Tibial artery (tissue), 4 donors: ENCODE data around the gene FOXF1.

Source experiments
- DNase-seq, 2 donors: peaks; one replicate each; pipeline ENCODE4 v3.0.0-alpha.2; 2019
- H3K27ac ChIP-seq, 2 donors: fragments of 200-600 bp; sonication (generic) in 1 of 2; 1 replicate in 1 of 2; 2 replicates in 1 of 2; pipeline ENCODE4 v1.5.1; 2018 to 2019; ENCODE audit warnings: mild to moderate bottlenecking in 1 of 2
- H3K27me3 ChIP-seq, 2 donors: fragments of 200-600 bp; sonication (generic) in 1 of 2; one replicate each; pipeline versions ENCODE4 v1.5.1 to v1.6.0; 2016 to 2019
- H3K36me3 ChIP-seq, 3 donors: fragments of 200-600 bp; sonication (generic) in 2 of 3; one replicate each; pipeline ENCODE4 v1.5.1; 2016 to 2019; ENCODE audit warnings: mild to moderate bottlenecking in 2 of 3
- H3K4me1 ChIP-seq, 4 donors: fragments of 200-600 bp; sonication (generic) in 2 of 4; 1 replicate in 3 of 4; 2 replicates in 1 of 4; pipeline ENCODE4 v1.5.1; 2016 to 2019
- H3K4me3 ChIP-seq, 2 donors: fragments of 200-600 bp; sonication (generic) in 1 of 2; 1 replicate in 1 of 2; 2 replicates in 1 of 2; pipeline ENCODE4 v1.5.1; 2018 to 2019; ENCODE audit warnings: mild to moderate bottlenecking in 2 of 2
- H3K9me3 ChIP-seq, 3 donors: fragments of 200-600 bp; sonication (generic) in 1 of 3; one replicate each; pipeline ENCODE4 v1.5.1; 2016 to 2019
- intact Hi-C: fragments of 100-400 bp; cut with DNase I; formaldehyde crosslinking; loops from one replicate; pipeline ENCODE4 v1.15.0; 2023; ENCODE audit warnings: low total_unique reads
- TF ChIP-seq, protein P1 (sequence below), 2 experiments: fragments of 200-600 bp in 1 of 2; fragments of 450-650 bp in 1 of 2; IDR thresholded peaks; one replicate each; pipeline ENCODE4 v1.5.1; 2017 to 2019; ENCODE audit warnings: antibody characterized with exemption in 2 of 2, mild to moderate bottlenecking in 1 of 2, moderate library complexity in 1 of 2

The FOXF1 gene

DNA sequence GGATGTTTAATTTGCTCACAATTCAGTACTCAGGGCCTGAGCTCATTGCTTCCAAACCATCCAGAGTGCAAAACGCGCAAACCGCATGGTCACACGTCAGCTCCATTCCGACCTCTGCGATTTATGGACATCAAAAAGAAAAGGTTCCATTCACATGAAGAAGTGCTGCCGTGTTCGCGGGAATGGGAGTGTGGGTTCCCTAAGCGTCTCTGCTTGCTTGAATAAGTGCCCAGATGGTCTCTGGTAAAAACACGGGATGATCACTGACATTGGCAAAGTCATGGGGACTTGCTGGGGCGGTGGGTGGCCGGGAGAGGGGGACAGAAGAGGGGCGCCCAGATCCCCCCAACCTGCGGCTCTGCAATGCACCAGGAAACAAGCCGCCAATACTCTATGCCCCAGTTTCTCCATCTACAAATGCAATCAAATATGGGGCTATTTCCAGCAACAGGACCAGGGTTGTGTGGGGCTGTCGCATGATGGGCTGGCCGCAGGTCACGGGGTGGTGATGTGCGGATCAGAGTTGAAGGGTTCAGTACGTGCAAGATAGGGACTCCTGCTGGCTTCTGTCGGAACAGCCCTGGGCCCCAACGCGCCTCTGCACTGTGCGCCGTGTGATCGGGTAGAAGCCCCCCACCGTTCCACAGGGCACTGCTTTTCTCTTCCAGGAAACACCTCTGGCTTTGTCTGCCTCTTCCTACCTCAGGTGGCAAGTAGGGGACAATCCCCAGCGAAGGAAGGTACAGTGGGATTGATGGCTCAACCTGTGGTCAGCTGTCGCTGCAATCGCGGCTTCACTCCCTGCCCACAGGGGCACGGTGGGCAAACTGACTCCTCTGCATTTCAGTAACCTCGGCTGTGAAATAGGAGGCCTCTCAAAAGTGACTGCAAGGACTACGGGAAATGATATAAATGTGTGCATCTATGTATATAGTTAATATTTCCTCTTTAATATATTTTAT is 11.2 kb downstream of the FOXF1 start:
- Histone ChIP-seq H3K36me3 (no peaks in the 10 kb centered on the region), H3K27ac (no peak overlapping the region), H3K4me3 (no peak overlapping the region), H3K4me1 (peaks cover 0 to 11% (median 4%) of the 10 kb centered on the region in 4 donors), H3K27me3 (peaks cover 0 to 71% of the 10 kb centered on the region in 2 donors), H3K9me3 (peaks cover 0 to 3% (median 0%) of the 10 kb centered on the region in 3 donors)
- intact Hi-C loops = no loop called here
- DNase-seq = no peak
- TF ChIP-seq, protein P1, sequence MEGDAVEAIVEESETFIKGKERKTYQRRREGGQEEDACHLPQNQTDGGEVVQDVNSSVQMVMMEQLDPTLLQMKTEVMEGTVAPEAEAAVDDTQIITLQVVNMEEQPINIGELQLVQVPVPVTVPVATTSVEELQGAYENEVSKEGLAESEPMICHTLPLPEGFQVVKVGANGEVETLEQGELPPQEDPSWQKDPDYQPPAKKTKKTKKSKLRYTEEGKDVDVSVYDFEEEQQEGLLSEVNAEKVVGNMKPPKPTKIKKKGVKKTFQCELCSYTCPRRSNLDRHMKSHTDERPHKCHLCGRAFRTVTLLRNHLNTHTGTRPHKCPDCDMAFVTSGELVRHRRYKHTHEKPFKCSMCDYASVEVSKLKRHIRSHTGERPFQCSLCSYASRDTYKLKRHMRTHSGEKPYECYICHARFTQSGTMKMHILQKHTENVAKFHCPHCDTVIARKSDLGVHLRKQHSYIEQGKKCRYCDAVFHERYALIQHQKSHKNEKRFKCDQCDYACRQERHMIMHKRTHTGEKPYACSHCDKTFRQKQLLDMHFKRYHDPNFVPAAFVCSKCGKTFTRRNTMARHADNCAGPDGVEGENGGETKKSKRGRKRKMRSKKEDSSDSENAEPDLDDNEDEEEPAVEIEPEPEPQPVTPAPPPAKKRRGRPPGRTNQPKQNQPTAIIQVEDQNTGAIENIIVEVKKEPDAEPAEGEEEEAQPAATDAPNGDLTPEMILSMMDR (IDR thresholded peaks at IDR 0.05) = no peak

DNA sequence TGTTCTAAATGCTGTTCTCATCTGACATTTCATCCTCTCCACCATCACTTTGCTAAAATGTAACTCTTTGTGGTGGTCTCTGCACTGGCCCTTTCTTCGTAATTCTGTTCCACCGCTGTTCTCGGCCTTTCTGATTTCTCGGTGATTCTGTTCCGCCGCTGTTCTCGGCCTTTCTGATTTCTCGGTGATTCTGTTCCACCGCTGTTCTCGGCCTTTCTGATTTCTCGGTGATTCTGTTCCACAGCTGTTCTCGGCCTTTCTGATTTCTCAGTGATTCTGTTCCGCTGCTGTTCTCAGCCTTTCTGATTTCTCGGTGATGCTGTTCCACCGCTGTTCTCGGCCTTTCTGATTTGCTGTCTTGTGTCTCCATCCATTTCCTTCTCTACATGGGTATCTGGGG is 12.3 kb downstream of the FOXF1 start:
- H3K4me1 ChIP-seq = peaks cover 0 to 11% (median 4%) of the 10 kb centered on the region in 4 donors
- TF ChIP-seq, protein P1 (IDR thresholded peaks at IDR 0.05) = no peak
- no peak for DNase-seq
- intact Hi-C loops = no loop called here
- H3K9me3 ChIP-seq = peaks cover 0 to 5% (median 0%) of the 10 kb centered on the region in 3 donors
- no peaks in the 10 kb centered on the region for H3K36me3 ChIP-seq
- no peak overlapping the region for H3K27ac ChIP-seq
- H3K27me3 ChIP-seq = peaks cover 0 to 60% of the 10 kb centered on the region in 2 donors
- H3K4me3 ChIP-seq = no peak overlapping the region

DNA sequence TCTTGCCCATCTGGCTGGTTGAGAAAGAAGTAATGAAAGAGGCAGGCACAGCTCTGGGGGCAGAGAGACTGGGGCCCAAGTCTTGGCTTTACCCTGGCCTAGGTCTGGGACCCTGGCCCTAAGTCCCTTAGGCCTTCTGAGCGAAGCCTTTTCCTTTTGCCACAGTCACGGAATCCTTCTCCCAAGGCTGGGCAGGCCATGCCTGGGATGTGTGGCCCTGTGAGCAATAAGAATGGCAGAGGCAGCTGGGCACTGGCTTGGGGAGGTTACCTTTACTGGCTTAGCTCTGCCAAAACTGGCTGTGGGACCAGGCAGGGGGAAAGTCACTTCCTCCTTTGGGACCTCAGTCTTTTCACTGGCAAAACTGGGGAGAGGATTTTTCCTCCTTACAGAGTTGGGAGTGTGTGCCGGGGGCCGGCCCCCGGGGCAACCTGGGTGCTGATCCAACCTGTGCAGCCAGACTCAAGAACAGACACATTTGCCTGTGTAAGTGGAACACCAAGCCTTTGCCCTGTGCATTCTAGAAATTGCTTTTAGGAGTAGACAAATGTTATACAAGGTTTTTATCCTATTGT is 12.9 kb downstream of the FOXF1 start:
- DNase-seq = no peak
- Histone ChIP-seq H3K36me3 (no peaks in the 10 kb centered on the region), H3K27me3 (peaks cover 0 to 53% of the 10 kb centered on the region in 2 donors), H3K9me3 (peaks cover 0 to 5% (median 0%) of the 10 kb centered on the region in 3 donors), H3K27ac (no peak overlapping the region), H3K4me1 (peaks cover 0 to 11% (median 4%) of the 10 kb centered on the region in 4 donors), H3K4me3 (no peak overlapping the region)
- intact Hi-C loops = no loop called here
- TF ChIP-seq, protein P1 (IDR thresholded peaks at IDR 0.05) = no peak

DNA sequence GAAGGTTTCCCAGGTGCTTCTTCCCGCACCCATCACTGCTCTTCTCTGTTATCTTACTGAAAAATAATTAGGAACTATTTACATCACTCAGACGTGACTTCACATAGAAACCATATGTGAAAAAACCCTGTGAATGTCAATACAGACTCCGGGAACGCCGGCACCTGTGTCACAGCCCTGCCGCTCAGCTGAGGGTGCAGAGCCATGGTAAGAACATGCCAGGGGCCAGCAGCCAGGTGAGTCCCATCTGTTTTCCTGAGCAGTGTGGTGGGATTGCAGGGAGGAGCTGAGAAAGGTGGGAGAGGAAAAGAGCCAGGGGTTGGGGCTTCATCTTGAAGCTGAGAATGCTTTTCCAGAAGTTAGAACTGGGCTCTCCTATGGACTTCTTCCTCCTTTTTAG is 13.7 kb downstream of the FOXF1 start:
- no peak for DNase-seq
- H3K27me3 ChIP-seq = peaks cover 0 to 46% of the 10 kb centered on the region in 2 donors
- intact Hi-C loops = no loop called here
- H3K9me3 ChIP-seq = peaks cover 0 to 5% (median 0%) of the 10 kb centered on the region in 3 donors
- H3K27ac ChIP-seq = no peak overlapping the region
- no peak overlapping the region for H3K4me3 ChIP-seq
- H3K4me1 ChIP-seq = peaks cover 0 to 11% (median 4%) of the 10 kb centered on the region in 4 donors
- H3K36me3 ChIP-seq = no peaks in the 10 kb centered on the region
- TF ChIP-seq, protein P1 (IDR thresholded peaks at IDR 0.05) = no peak

DNA sequence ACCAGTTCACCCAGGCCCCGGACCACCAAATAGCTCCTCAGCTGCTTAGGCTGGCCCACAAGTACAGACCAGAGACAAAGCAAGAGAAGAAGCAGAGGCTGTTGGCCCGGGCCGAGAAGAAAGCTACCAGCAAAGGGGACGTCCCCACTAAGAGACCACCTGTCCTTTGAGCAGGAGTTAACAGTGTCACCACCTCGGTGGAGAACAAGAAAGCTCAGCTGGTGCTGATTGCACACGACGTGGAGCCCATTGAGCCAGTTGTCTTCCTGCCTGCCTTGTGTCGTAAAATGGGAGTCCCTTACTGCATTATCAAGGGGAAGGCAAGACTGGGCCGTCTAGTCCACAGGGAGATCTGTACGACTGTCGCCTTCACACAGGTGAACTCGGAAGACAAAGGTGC is 15.4 kb downstream of the FOXF1 start:
- H3K36me3 ChIP-seq = peaks cover 0 to 5% (median 5%) of the 10 kb centered on the region in 3 donors
- no peaks in the 10 kb centered on the region for H3K4me1 ChIP-seq
- peaks cover 0 to 29% of the 10 kb centered on the region in 2 donors for H3K27me3 ChIP-seq
- peaks cover 0 to 5% (median 0%) of the 10 kb centered on the region in 3 donors for H3K9me3 ChIP-seq
- DNase-seq = no peak
- H3K27ac ChIP-seq = no peak overlapping the region
- TF ChIP-seq, protein P1 (IDR thresholded peaks at IDR 0.05) = no peak
- no peak overlapping the region for H3K4me3 ChIP-seq
- intact Hi-C loops = no loop called here
